AG09319 (cell line): ENCODE measurements around the gene KLC4.
"Not testable (repeated sequence)": the region's sequence is repeated elsewhere in the genome, so short reads cannot be mapped to it uniquely, and the experiment has no call there.

Experiments used
- DNase-seq: peaks from one replicate; pipeline ENCODE4 v3.0.0-alpha.2; 2010; ENCODE audit warnings: low read depth; ENCODE audit errors: extremely low read depth
- CTCF ChIP-seq: IDR thresholded peaks from 2 replicates; pipeline ENCODE4 v1.5.1; 2011; ENCODE audit warnings: low read depth, mild to moderate bottlenecking, inconsistent platforms, low read length, moderate library complexity

Gene KLC4

GRCh38 chr6:43037197-43037596, 22.2 kb upstream of the KLC4 start:
- no peak for TF ChIP-seq CTCF
- DNase-seq: no peak

GRCh38 chr6:43037706-43038105, 21.7 kb upstream of the KLC4 start:
- no peak for DNase-seq
- TF ChIP-seq CTCF: no peak

- no peak for DNase-seq
- TF ChIP-seq CTCF: no peak
Observed at GRCh38 chr6:43038727-43039126, 20.7 kb upstream of the KLC4 start.

DNA sequence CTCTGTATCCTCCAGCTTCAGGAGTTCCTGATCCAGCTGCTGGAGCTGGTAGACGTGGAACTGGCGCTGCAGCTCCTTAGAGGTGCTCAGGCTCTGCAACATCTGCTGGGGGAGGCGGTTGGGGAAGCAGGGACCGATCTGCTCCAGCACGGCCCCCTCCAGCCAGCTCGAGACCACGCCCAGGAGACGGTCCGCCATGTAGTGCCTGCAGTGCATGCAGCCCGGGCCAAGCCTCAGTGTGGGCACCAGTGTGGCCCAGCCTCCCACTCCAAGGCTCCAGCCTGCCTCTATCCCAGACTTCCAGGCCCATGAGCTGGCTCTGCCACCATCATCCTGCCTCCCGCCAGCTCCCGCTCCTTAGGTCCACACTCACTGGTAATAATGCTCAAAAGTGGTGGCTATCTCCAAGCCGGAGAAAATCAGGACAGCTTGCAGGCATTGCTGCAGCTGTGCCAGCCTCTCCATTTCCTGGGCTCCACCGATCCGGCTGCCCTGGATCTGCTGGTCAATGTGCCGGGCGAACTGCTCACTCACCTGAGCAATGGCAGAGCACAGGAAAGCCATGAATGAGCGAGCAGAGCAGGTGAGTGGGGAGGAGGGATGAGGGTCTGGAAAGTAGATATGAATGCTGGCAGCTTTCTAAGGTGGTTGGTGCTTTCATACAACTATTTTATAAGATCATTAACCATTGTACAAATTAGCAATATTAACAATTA, 18.7 kb upstream of the KLC4 start:
- DNase-seq: no peak
- no peak for TF ChIP-seq CTCF

DNA sequence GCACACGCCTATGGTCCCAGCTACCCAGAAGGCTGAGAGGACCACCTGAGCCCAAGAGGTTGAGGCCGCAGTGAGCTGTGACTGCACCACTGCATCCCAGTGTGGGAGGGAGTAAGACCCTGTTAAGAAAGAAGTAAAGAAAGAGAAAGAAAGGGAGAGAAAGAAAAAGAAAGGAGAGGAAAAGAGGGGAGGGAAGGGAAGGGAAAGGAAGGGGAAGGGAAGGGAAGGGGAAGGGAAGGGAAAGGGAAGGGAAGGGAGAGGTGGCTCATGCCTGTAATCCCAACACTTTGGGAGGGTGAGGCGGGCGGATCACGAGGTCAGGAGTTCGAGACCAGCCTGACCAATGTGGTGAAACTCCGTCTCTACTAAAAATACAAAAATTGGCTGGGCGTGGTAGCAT, 18.0 kb upstream of the KLC4 start:
- not testable (repeated sequence) for DNase-seq

DNA sequence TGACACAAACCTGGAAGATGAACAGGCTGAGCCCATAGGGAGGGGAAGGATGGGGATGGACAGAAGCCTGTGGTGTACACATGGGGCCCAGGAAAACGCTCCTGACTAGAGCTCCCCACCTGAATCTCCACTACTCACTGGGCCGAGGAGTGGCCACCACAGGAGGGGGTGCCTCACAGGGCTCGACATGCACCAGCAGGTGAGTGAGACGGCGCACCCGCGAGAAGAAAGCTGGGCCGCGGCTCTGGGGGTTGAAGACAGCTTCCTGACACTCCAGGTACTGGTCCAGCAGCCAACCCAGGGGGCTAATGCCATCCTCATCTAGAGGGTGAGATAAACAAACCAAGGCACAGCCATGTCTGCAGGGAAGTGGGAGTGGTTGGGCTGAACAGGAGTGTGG, 16.1 kb upstream of the KLC4 start:
- no peak for DNase-seq
- TF ChIP-seq CTCF: no peak

- DNase-seq: no peak
- no peak for TF ChIP-seq CTCF
Observed at GRCh38 chr6:43045371-43045930, 14.0 kb upstream of the KLC4 start.

DNA sequence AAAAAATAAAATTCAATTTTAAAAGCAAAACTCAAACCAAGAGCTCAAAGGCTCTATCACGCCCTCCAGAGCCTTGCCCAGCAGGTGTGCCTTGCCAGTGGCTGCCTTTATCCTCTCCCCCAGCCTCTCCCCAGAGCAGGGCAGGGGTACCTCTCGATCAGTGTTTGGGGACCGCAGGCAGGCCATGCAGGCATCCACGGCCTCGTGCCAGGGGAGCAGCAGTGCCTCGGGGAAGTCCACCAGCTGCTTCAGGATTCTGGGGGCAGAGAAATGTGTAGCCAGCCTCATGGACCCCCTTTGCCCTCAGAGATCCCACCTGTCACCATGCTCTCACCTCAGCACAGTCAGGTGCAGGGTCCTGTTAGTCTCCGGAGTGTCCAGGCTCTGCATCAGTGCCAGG, 11.4 kb upstream of the KLC4 start:
- no peak for TF ChIP-seq CTCF
- no peak for DNase-seq
